ENCODE results near the gene LGALS13.

- TF ChIP-seq CTCF (IDR thresholded peaks at IDR 0.05; ENCODE audit: low read depth, low read length): no peak
- no peak for TF ChIP-seq POLR2A (IDR thresholded peaks at IDR 0.05; ENCODE audit: extremely low read depth, insufficient read length)
- no peak for TF ChIP-seq MAX (IDR thresholded peaks at IDR 0.05; ENCODE audit: low read depth, low read length)
- no peak for TF ChIP-seq MYC (IDR thresholded peaks at IDR 0.05; ENCODE audit: low read depth, low read length)
Observed at GRCh38 chr19:39566064-39566463, 36.3 kb upstream of the LGALS13 start.
